Lower leg skin (tissue), 4 donors: Measurements from ENCODE around the gene CCNB2. TPM values are rescaled to one million over a fixed set of nuclear protein-coding genes. Genes with fewer than 3 reads are reported as not detected.
"Not testable (repeated sequence)": the region's sequence is repeated elsewhere in the genome, so short reads cannot be mapped to it uniquely, and the experiment has no call there.

Experiments used
- DNase-seq, 2 donors: peaks; one replicate each; pipeline ENCODE4 v3.0.0-alpha.2; 2019; ENCODE audit warnings: low spot score in 2 of 2
- H3K4me3 ChIP-seq: fragments of 200-600 bp; sonication (generic); 2 replicates; pipeline ENCODE4 v1.5.1; 2017; ENCODE audit warnings: mild to moderate bottlenecking, low read depth; ENCODE audit not compliant: poor library complexity, severe bottlenecking
- POLR2A ChIP-seq, 2 donors: fragments of 450-650 bp; IDR thresholded peaks; one replicate each; pipeline ENCODE4 v1.6.1; 2016 to 2017; ENCODE audit warnings: antibody characterized with exemption in 2 of 2, mild to moderate bottlenecking in 1 of 2, moderate library complexity in 1 of 2
- WGBS, 2 donors: methylation state at CpG; one replicate each; pipeline ENCODE4 v1.1.5; 2018; 5-methylcytosine and 5-hydroxymethylcytosine counted together
- intact Hi-C: fragments of 100-400 bp; cut with DNase I; formaldehyde crosslinking; loops from one replicate; pipeline ENCODE4 v1.15.0; 2023; ENCODE audit warnings: low total_unique reads
- total RNA-seq, 4 donors: library from RNA; depleted of rRNA; stranded (reverse); fragments of >200 nt; gene quantifications; one replicate each; pipeline ENCODE4 v1.1.0, GENCODE V29; 2016
- TF ChIP-seq, protein P1 (sequence below), 3 donors: fragments of 450-650 bp; IDR thresholded peaks; one replicate each; pipeline ENCODE4 v1.5.1; 2016; ENCODE audit warnings: antibody characterized with exemption in 3 of 3, mild to moderate bottlenecking in 3 of 3, moderate library complexity in 2 of 3

Gene CCNB2
- total RNA-seq, 4 donors from 2014 or later = 3.3 to 7.6 (median 4.5) TPM

DNA sequence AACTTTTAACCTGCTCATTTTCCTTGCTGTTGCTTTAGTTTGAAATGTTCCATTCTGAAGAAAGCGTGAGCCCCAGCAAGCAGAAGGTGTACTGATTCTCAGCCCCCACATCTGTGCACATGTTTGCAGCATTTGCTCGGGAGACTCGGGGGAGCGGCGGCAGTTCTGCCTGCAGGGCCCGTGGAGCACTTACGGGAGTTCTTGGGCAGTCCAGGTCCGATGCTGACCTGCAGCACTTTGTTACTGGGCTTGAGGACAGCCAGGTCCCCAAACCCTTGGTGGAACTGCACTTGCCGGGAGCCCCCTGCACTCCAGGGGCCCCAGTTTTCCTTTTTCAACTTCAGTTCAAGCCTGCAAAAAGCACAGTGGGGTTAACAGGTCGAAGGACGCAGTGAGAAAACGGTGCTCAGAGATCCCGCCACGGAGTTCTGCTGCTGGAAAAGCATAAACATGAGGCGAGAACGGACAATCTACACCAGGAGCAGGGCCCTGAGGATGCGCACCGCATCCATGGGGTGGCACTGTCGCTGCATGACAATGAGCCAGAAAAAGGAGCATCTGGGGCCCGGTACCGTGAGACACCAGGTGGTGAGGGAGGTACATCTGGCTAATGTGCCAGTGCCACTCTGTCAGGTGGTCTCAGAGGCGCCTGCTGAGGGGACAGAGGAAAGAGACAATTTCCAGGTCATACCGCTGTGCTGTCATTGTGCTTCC lies 56.1 kb downstream of the CCNB2 start:
- WGBS, 2 donors = 87 to 91% methylated on average over 23 of the region's 23 CpGs
- intact Hi-C loops = no loop called here
- DNase-seq = peak in 1 of 2 donors; percentile 82
- no peak overlapping the region for H3K4me3 ChIP-seq
- TF ChIP-seq, protein P1, sequence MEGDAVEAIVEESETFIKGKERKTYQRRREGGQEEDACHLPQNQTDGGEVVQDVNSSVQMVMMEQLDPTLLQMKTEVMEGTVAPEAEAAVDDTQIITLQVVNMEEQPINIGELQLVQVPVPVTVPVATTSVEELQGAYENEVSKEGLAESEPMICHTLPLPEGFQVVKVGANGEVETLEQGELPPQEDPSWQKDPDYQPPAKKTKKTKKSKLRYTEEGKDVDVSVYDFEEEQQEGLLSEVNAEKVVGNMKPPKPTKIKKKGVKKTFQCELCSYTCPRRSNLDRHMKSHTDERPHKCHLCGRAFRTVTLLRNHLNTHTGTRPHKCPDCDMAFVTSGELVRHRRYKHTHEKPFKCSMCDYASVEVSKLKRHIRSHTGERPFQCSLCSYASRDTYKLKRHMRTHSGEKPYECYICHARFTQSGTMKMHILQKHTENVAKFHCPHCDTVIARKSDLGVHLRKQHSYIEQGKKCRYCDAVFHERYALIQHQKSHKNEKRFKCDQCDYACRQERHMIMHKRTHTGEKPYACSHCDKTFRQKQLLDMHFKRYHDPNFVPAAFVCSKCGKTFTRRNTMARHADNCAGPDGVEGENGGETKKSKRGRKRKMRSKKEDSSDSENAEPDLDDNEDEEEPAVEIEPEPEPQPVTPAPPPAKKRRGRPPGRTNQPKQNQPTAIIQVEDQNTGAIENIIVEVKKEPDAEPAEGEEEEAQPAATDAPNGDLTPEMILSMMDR (IDR thresholded peaks at IDR 0.05) = no peak
- no peak for TF ChIP-seq POLR2A (IDR thresholded peaks at IDR 0.05)

DNA sequence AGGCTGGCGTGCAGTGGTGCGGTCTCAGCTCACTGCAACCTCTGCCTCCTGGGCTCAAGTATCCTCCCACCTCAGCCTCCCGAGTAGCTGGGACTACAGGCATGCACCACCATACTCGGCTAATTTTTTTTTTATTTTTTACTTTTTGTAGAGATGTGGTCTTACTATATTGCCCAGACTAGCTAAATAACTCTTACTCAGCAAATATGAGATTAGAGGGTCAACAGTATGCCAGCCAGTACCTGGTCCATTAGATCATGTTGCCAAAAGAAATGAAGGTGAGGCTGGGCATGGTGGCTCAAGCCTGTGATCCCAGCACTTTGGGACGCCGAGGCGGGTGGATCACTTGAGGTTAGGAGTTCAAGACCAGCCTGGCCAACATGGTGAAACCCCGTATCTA lies 57.1 kb downstream of the CCNB2 start:
- 98 to 99% methylated on average over 8 of the region's 8 CpGs for WGBS, 2 donors
- DNase-seq = peak in 1 of 2 donors; percentile 2
- H3K4me3 ChIP-seq, intact Hi-C loops: not testable (repeated sequence)

DNA sequence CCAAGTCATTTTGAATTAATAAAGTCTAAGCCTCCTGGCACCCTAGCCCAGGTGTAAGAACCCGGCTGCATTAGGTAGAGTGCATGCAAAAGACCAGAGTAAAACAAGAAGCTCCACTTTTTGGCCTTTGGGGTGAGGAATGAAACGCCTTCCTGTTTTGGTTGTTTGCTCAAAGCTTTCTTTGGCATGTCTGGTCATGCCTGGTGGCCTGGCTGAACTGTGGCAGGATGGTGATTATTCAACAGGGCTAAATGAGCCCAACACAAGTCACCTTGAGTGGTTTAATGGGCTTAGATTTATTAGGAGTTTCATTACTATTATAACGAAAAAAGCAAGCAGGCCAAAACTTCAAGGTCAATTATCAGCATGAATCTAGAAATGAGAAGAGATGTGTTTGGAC lies 60.8 kb downstream of the CCNB2 start:
- intact Hi-C loops = no loop called here
- TF ChIP-seq, protein P1 (IDR thresholded peaks at IDR 0.05) = no peak
- TF ChIP-seq POLR2A (IDR thresholded peaks at IDR 0.05) = no peak
- 50 to 53% methylated on average over 3 of the region's 3 CpGs for WGBS, 2 donors
- H3K4me3 ChIP-seq = no peak overlapping the region
- DNase-seq = no peak

- H3K4me3 ChIP-seq = no peak overlapping the region
- no peak for DNase-seq
- intact Hi-C loops = no loop called here
- WGBS, 2 donors = 43 to 52% methylated on average over 4 of the region's 4 CpGs
- no peak for TF ChIP-seq POLR2A (IDR thresholded peaks at IDR 0.05)
- TF ChIP-seq, protein P1 (IDR thresholded peaks at IDR 0.05) = no peak
These were observed 61.2 kb downstream of the CCNB2 start for GRCh38 chr15:59166166-59166565.

GRCh38 chr15:59166601-59167265 lies 61.8 kb downstream of the CCNB2 start:
- no peak for TF ChIP-seq POLR2A (IDR thresholded peaks at IDR 0.05)
- TF ChIP-seq, protein P1 (IDR thresholded peaks at IDR 0.05) = no peak
- intact Hi-C loops = no loop called here
- no peak for DNase-seq
- no peak overlapping the region for H3K4me3 ChIP-seq
- 60 to 65% methylated on average over 11 of the region's 11 CpGs for WGBS, 2 donors

GRCh38 chr15:59168536-59168935 lies 63.6 kb downstream of the CCNB2 start:
- no peak for DNase-seq
- 77 to 85% methylated on average over 7 of the region's 7 CpGs for WGBS, 2 donors
- intact Hi-C loops = no loop called here

More at GRCh38 chr15:59168536-59168935, 63.6 kb downstream of the CCNB2 start:
- no peak for TF ChIP-seq POLR2A (IDR thresholded peaks at IDR 0.05)
- TF ChIP-seq, protein P1 (IDR thresholded peaks at IDR 0.05) = no peak
- H3K4me3 ChIP-seq = no peak overlapping the region
